Epithelial cell of prostate (primary cell): ENCODE measurements around the gene MRPL46.
"Not testable (repeated sequence)": the region's sequence is repeated elsewhere in the genome, so short reads cannot be mapped to it uniquely, and the experiment has no call there.

Experiments
- DNase-seq: peaks from one replicate; pipeline ENCODE4 v3.0.0-alpha.2; 2011; ENCODE audit warnings: low read depth, low spot score
- H3K27ac ChIP-seq: fragments of 450-650 bp; 2 replicates; pipeline ENCODE4 v1.5.1; 2017; ENCODE audit warnings: mild to moderate bottlenecking

The MRPL46 gene

DNA sequence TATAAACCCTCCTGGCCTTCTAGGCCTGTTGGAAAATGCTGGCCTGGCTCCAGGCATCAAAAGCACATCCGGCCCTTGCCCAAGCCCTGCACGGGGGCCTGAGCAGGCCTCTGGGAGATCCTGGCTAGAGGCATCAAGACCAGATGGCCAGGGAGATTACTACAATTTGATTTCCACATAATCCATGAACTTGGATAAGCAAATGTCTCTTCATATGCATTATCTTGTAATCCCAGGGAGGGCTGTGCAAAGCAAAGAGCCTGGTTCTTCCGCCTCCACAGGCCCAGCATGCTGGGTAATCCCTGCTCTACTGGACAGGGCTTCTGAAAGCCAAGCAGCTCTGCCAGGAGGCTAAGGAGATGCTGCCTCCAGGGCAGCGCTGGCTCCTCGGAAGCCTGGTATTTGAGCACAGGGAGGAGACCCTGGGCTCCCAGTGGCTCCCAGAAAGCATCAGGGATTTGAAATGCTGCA lies 18.2 kb downstream of the MRPL46 start:
- DNase-seq: no peak
- no peak overlapping the region for H3K27ac ChIP-seq

DNA sequence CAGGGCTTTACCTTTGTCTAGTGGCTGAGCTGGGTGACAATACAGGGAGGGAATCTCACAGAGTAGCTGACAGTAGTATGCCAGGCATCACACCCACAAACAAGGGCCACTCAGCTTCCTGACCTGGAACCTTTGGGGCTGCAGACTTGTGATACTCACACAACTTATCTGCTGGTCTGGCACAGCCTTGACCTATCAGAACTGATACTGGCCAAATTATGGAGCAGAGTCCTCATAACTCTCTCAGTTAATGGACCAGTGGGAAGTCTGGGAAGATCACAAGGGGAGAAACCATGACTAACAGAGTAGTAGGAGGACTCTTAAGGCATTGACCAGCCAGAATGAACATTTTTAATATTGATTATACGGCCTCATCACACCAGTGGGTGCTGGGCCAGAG lies 19.4 kb downstream of the MRPL46 start:
- no peak for DNase-seq

DNA sequence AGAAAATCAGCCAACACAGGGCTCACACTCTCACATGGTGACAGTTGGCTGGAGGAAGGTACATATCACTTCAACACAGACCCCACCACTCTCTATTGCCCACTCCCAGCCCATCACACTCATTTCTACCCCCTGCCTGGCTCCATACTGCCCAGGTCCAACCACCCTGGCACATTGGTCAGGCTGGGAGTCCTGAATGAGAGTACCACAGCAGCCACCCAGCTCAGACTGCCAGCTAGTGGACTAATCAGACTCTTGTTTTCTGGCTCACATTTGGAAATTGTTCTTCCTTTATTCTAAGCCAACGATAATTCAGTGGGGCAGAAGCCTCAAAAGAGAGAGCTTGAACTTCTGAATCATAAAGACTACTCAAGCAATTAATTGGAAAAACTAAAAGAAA lies 20.0 kb downstream of the MRPL46 start:
- no peak overlapping the region for H3K27ac ChIP-seq
- no peak for DNase-seq

More for the DNA sequence above, 19.4 kb downstream of the MRPL46 start:
- H3K27ac ChIP-seq: no peak overlapping the region

DNA sequence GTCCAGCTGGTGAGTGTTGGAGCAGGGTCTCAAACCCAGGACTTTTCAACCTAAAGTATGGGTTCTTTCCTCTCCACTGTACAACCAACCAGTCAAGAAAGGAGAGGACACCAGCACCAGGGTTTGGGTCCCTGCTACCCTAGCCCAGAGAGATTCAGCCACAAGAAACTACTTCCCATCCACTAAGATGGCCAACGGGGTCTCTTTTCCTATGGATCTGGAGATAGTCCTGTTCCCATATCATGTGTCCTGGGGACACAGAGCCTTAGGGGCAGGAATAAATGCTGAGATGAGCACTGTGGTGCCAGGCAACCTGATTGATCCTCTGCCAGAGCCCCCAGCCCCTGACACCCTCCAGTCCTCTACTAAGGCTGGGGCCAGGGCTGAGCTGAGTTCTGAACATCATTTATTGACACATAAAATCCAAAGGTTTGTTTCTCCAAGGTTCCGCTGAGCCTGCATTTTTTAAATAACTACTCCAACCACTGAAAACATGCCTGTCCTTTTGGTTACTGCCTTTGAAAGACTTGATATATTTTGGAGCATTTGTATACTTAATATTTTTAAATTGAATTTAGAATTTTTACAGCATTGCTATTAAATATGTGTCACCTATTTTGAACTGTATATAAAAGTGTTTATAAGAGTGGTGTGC lies 26.0 kb downstream of the MRPL46 start:
- H3K27ac ChIP-seq: no peak overlapping the region
- DNase-seq: no peak

DNA sequence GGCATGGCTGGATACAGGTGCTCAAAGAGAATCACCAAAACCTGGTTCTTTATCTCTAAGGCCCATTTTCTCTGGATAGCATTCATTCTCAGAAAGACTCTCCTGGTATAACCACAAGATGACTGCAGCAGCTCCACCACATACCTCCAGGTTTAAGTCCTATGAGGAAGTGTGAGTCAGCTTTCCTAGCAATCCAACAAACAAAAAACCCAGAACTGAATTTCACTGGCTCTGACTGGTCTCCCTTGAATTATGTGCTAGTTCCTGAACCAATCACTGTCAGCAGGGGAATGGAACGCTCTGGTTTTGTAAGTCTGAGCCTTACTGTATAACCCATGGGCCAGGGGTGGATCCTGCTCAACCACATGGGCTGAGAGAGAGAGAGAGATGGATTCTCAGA lies 27.2 kb downstream of the MRPL46 start:
- peak; percentile 72 for DNase-seq
- H3K27ac ChIP-seq: no peak overlapping the region

DNA sequence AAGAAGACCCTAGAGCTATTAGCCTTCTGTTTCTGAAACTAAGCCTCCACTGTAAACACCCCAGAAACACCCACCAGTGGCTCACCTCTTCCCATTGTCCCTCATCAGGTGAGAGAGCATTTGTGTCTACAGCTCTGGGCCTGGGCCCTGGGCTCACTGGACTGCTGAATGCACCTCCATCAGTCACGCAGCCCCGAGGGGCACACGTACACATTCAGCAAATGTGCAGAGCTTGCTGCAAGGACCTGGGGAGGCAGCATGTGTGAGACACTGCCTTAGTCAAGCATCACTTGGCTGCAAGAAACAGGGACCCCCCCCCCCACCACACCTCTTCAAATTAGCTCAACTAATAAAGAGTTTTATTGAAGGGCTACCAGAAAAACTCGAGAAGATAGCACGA lies 29.0 kb downstream of the MRPL46 start:
- DNase-seq: no peak
- no peak overlapping the region for H3K27ac ChIP-seq

DNA sequence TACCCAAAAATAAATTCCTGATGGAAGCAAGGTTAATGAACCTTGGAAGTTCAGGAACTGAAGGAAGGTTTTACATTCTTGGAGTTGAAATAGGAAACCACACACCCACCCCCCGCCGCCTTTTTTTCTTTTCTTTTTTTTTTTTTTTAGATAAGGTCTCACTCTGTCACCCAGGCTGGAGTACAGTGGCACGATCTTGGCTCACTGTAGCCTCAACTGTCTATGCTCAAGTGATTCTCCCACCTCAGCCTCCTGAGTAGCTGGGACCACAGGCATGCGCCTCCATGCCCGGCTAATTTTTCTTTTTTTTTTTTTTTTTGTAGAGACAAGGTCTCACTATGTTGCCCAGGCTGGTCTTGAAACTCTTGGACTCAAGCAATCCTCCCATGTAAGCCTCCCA lies 33.1 kb downstream of the MRPL46 start:
- not testable (repeated sequence) for H3K27ac ChIP-seq, DNase-seq

DNA sequence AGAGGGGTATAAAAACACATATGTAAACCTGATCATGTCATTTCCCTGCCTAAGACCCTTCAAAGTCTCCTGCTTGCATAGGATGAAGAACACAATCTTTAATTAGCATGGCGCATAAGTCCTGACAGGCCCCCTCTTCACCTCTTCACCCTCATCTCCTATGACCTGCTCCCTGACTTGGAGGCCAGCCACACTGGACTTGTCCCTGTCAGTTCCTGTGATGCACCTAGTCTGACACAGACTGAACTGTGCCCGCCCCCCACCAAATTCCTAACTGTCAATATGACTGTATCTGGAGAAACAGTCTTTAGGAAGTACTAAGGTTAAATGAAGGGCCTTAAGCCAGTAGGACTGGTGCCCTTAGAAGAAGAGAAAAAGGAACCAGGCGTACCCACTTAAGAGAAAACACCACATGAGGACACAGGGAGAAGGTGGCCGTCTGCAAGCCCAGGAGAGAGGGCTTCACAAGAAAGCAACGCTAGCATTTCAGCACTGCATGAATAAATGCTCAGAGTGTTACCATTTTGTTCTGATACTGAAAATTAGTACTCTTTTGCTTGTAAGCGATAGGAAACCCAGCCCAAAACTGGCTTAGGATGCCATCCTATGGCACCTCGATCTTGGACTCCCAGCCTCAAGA lies 34.0 kb downstream of the MRPL46 start:
- no peak for DNase-seq
- no peak overlapping the region for H3K27ac ChIP-seq

DNA sequence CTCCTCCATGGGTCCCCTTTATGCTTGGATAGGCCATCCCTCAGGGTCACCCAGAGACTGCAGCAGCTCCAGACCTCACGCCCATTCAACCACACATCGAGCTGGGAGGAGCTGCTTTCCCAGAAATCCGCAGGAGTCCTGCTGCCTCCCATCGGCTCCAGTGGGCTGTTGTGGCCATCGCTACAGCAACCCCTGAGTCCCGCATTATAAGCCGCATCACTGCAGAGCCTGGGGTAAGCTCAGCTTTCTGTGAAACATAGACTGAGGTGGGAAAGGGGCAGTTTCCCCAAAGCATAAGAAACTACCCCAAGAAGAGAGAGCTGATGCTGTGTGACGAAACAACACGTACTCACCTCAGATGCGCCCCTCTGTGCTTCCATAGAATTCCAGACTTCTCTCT lies 35.7 kb downstream of the MRPL46 start:
- H3K27ac ChIP-seq: no peak overlapping the region
- DNase-seq: no peak

DNA sequence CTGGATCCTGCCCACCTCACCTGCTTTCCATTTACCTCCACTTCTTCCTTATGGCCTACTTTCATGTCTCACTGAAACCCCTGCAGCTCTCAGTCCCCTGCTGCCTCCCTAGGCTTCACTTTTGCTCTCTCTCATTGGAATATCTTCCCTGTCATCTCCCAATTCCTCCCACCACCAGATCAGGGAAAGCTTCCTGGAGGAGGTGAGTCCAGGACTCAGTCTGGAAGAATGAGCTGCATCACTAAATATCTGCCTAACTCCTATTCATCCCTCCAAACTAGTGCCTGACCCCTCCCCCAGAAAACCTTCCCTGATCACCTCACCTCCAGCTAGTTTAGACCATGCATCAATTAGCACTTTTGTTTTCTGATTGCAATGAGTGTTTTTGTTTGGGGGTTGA lies 37.1 kb downstream of the MRPL46 start:
- no peak for DNase-seq
- no peak overlapping the region for H3K27ac ChIP-seq

DNA sequence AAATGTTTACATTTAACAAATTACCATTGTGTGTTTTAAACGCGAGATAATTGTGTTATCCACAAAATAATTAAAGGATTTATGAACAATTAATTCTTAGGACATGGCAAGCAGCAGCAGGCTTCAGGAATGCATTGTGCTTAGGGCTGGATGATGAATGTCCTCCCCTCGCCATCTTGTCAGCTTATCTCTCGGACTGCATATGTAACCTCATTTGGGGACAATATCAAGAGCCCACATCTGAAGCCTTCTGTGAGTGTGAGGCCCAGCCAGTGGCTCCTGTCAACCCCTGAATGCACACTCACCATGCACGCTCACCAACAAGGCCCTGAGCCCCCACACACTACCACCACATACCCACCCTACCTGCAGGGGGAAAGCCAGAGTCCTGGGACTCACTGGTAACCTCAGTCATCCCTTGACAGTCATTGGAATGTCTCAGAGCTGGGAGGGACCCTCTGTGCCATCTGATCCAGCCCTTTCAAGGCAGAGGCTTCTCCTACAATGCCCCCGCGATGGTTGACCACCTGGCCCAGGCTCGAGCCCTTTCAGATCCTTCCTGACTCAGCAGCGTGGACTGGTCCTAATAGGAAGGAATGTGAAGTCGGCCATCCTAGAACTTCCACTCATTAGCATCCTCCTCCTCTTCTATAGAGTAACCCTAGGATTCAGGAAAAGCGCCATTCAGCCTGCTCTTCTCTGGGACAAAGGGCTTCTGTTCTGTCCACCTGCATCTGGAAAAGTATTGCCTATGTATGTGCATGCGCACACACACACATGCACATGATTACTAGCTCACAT lies 38.2 kb downstream of the MRPL46 start:
- no peak for DNase-seq
- H3K27ac ChIP-seq: no peak overlapping the region

DNA sequence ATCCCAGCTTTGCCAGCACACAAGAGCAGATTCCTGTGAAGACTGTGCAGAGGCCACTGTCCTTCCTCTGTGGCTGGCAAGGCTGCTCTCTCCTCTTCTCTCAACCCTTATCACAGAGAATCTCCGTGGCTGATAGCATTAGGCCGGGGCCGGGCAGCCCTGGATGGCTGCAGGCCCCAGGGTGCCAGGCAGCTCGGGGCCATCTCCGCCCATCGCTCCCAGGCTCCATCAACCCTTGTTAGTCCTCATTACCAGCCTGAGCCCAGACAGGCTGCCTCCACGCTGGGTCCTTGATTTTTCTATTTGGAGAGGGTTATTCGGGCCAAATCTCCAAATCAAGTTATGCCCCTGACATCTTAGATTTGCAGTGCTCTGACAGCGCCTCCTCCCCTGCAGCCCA lies 39.1 kb downstream of the MRPL46 start:
- no peak for DNase-seq
- no peak overlapping the region for H3K27ac ChIP-seq

DNA sequence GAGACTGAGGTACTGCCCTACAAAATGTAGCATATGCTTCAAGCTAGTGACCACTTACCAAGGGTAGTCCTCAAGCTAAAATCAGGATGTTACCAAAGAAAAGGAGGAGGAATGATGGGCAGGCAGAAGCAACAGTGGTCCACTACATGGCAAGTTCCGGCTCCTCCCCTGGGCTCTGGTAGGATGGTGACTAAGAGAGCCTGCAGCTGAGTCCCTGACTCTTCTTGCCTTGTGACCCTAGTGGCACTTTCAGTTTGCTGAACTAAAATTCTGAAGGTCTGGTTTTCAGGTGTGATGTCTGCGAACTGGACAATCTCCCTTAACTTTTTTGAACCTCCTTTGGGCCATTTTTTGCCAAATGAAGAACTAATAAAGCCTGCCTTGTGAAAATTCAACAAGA lies 40.9 kb downstream of the MRPL46 start:
- no peak for DNase-seq
- no peak overlapping the region for H3K27ac ChIP-seq

DNA sequence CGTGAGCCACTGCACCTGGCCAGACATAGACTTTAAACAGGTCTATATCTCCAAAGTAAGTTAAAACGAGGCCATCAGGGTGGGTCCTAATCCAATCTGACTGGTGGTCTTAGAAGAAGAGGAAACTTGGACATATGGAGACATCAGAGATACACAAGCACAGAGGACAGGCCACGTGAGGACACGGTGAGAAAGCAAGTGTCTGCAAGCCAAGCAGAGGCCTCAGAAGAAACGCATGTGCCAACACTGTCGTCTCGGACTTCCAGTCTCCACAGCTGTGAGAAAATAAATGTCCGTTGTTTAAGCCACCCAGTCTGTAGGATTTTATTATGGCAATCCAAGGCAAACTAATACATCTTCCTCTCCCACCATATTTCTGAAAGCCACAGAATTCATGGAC lies 43.9 kb downstream of the MRPL46 start:
- H3K27ac ChIP-seq: no peak overlapping the region
- DNase-seq: no peak

DNA sequence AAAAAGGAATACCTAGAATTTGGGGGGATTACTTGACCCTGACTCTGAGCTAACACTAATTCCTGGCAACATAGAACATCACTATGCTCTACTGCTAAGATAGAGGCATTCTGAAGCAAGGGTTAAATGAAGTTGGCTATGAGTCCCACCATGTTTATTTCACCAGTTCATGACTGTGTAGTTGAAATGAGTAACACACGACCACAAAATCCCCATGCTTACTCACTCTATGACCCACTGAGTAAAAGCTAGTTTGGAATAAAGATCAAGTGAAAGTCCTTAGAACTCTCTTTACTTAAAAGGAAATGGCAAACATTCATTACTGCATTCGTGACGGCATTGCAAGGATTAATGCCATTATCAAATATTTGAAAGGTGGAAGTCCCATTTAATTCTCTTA lies 47.4 kb downstream of the MRPL46 start:
- peak; percentile 31 for DNase-seq
- H3K27ac ChIP-seq: no peak overlapping the region
